SK-N-MC (cell line): Measurements from ENCODE around the gene SPTB.

Experiments
- DNase-seq: peaks from one replicate; pipeline ENCODE4 v3.0.0-alpha.2; 2011; ENCODE audit warnings: low read depth, low spot score
- H3K27ac ChIP-seq: fragments of 200-600 bp; sonication (generic); 2 replicates; pipeline ENCODE4 v1.5.1; 2016; ENCODE audit warnings: mixed run types
- H3K36me3 ChIP-seq: fragments of 200-600 bp; sonication (generic); 2 replicates; pipeline ENCODE4 v1.6.1; 2017; ENCODE audit warnings: antibody characterized with exemption, low read length, mixed read lengths; ENCODE audit not compliant: insufficient read depth
- H3K4me3 ChIP-seq: fragments of 200-600 bp; sonication (generic); 2 replicates; pipeline ENCODE4 v1.5.1; 2016
- H3K9ac ChIP-seq: fragments of 200-600 bp; sonication (generic); 2 replicates; pipeline ENCODE4 v1.8.0; 2017; ENCODE audit warnings: mixed run types, mixed read lengths; ENCODE audit not compliant: insufficient read length
- H3K9me3 ChIP-seq: fragments of 200-600 bp; sonication (generic); 2 replicates; pipeline ENCODE4 v1.6.1; 2017; ENCODE audit warnings: low read depth, mild to moderate bottlenecking, antibody characterized with exemption, low read length, moderate library complexity, mixed read lengths
- EZH2 ChIP-seq: fragments of 200-600 bp; sonication (generic); IDR thresholded peaks from one replicate; pipeline ENCODE4 v1.6.1; 2017; ENCODE audit warnings: antibody characterized with exemption
- FOXP2 ChIP-seq: optimal IDR thresholded peaks from 2 replicates; pipeline ENCODE3; 2011; ENCODE audit warnings: mild to moderate bottlenecking, moderate library complexity; ENCODE audit not compliant: insufficient read depth; ENCODE audit errors: extremely low read length, control extremely low read depth
- POLR2AphosphoS5 ChIP-seq: IDR thresholded peaks from 2 replicates; pipeline ENCODE4 v1.6.1; 2012; ENCODE audit warnings: mild to moderate bottlenecking, low read depth, low read length, borderline replicate concordance

SPTB gene

DNA sequence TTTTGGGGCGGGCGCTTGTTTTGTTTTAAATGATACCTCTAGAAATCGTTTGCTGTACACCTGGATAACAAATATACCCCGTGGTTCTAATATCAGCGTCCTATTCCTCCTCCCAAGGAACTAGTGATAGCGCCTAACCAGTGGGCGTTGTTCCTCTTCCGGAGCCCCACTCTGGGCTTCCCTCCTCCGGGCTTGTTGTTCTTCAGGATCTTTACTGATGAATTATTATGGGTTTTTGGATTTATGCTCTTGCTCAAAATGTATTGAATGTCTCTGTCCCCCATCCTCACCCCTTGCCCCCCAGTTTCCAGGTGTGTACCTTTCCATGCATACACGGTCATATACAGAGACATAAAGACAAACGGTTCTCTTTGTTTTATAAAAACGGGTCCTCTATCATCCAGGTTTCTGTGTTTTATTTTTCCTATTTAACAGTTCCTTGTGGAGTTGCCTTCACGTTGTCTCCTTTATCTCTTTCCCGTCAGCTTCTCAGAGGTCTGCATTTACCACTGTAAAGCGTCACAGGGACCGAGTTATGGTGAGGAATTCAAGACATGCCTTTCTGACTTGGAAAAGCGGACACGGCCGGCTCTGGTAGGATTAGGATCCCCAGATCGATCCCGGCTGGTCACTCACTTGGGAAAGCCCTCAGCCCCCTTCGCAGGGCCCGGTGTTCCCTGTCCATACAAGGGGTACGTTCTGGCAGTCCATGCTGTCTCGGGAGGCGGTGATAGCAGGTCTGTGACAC is 176.1 kb downstream of the SPTB start:
- Histone ChIP-seq H3K9me3 (no peaks in the 10 kb centered on the region), H3K4me3 (peak overlapping the region; percentile 94), H3K36me3 (no peaks in the 10 kb centered on the region), H3K9ac (peak overlapping the region; percentile 57), H3K27ac (no peak overlapping the region)
- DNase-seq, result no peak
- TF ChIP-seq FOXP2 (no peak), EZH2 (no peak), POLR2AphosphoS5 (no peak)

- Histone ChIP-seq H3K36me3 (no peaks in the 10 kb centered on the region), H3K4me3 (no peak overlapping the region), H3K9me3 (no peaks in the 10 kb centered on the region), H3K27ac (no peak overlapping the region), H3K9ac (no peak overlapping the region)
- DNase-seq, result no peak
- TF ChIP-seq FOXP2 (no peak), EZH2 (no peak), POLR2AphosphoS5 (no peak)
Observed at GRCh38 chr14:64702493-64703394, 177.0 kb downstream of the SPTB start.

DNA sequence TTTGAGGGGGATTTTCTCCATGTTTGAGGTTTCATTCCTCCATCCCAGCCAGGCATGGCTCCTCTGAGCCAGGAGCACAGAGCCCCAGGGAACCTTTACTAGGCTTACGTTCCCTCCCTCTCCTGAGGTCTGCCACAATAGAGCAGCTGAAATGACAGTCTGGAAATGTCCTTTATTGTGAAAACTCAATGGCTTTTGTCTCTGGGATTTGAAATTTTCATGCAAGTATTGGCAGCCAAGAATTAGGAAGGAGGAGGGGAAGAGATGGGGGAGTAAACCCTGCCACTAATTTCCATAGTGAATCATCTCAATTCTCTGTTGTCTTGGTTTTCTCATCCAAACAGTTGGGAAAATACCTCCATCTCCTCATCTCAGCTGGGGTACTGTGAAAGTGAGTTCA is 178.0 kb downstream of the SPTB start:
- TF ChIP-seq POLR2AphosphoS5, result no peak
- TF ChIP-seq FOXP2, result no peak
- TF ChIP-seq EZH2, result no peak
- no peak overlapping the region for H3K9ac ChIP-seq
- no peak overlapping the region for H3K27ac ChIP-seq
- H3K9me3 ChIP-seq, result no peaks in the 10 kb centered on the region
- no peaks in the 10 kb centered on the region for H3K36me3 ChIP-seq
- H3K4me3 ChIP-seq, result no peak overlapping the region
- DNase-seq, result no peak

GRCh38 chr14:64700894-64701293 is 178.8 kb downstream of the SPTB start:
- no peak for DNase-seq
- H3K9me3 ChIP-seq, result no peaks in the 10 kb centered on the region
- H3K27ac ChIP-seq, result no peak overlapping the region
- TF ChIP-seq EZH2 (no peak), FOXP2 (no peak), POLR2AphosphoS5 (no peak)
- no peak overlapping the region for H3K4me3 ChIP-seq
- H3K36me3 ChIP-seq, result no peaks in the 10 kb centered on the region
- H3K9ac ChIP-seq, result no peak overlapping the region

GRCh38 chr14:64700290-64700689 is 179.4 kb downstream of the SPTB start:
- no peaks in the 10 kb centered on the region for H3K9me3 ChIP-seq
- no peak overlapping the region for H3K4me3 ChIP-seq
- no peak overlapping the region for H3K9ac ChIP-seq
- no peaks in the 10 kb centered on the region for H3K36me3 ChIP-seq
- no peak for TF ChIP-seq FOXP2
- no peak for TF ChIP-seq POLR2AphosphoS5
- no peak for TF ChIP-seq EZH2
- no peak for DNase-seq
- H3K27ac ChIP-seq, result no peak overlapping the region

DNA sequence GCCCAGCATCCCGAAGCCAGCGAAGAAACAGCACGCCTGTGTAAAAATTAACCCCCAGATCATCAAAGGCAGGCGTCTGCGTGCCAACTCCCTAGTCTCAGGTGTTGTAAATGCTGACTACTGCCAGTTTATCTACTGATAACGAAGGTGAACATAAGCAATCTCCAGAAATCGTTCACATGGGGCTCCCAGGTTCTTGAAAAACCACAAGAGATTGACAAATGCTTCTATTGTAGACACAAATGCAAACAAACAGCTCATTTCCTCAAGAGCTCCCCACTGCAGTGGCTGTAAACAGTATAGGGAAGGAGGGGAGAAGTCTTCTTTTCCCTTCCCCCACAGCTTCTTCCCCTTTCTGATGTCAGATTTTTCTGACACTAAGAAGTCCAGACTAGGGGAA is 180.8 kb downstream of the SPTB start:
- Histone ChIP-seq H3K4me3 (no peak overlapping the region), H3K36me3 (no peaks in the 10 kb centered on the region), H3K9ac (no peak overlapping the region), H3K9me3 (no peaks in the 10 kb centered on the region), H3K27ac (no peak overlapping the region)
- TF ChIP-seq POLR2AphosphoS5 (no peak), FOXP2 (no peak), EZH2 (no peak)
- DNase-seq, result no peak

DNA sequence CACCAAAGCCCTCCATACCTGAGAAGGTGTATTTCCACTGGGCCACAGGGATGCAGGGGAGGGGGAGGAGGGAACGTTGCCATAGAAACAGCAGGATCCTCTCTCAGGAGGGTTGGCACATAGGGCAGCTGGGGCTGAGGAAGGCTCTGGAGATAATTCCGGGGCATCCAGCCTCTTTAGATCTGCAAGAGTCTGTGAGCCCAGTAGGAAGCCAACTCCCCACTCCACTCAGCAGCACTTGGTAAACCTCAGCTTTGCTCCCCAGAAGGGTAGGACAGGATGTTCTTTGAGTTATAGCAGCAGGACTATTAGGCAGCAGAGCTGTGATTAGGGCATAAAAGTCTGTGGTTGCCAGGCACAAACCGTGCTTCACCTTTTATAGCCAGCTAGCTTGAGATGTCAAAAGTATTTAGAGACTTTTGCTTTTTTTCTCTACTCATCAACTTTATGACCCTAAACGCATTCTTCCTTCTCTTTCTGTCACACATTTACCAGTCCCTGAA is 183.3 kb downstream of the SPTB start:
- Histone ChIP-seq H3K36me3 (no peaks in the 10 kb centered on the region), H3K9me3 (no peaks in the 10 kb centered on the region), H3K9ac (no peak overlapping the region), H3K27ac (no peak overlapping the region), H3K4me3 (no peak overlapping the region)
- TF ChIP-seq POLR2AphosphoS5 (no peak), EZH2 (no peak), FOXP2 (no peak)
- no peak for DNase-seq
